HG03432 (cell line): Measurements from ENCODE around the gene FSTL1.
"Not testable (repeated sequence)": the region's sequence is repeated elsewhere in the genome, so short reads cannot be mapped to it uniquely, and the experiment has no call there.

Experiments used
- ATAC-seq: cut with Tn5 transposase; IDR thresholded peaks from one replicate; pipeline ENCODE4 v1.9.1; 2021; ENCODE audit warnings: mild to moderate bottlenecking, moderate library complexity; ENCODE audit not compliant: unreplicated experiment

Gene FSTL1

GRCh38 chr3:120418866-120419490, 31.8 kb downstream of the FSTL1 start:
- peak; percentile 67 for ATAC-seq

GRCh38 chr3:120418446-120418845, 32.3 kb downstream of the FSTL1 start:
- ATAC-seq, result no peak

- ATAC-seq, result peak; percentile 99
Observed at GRCh38 chr3:120417272-120417911, 33.4 kb downstream of the FSTL1 start.

GRCh38 chr3:120416868-120417267, 33.9 kb downstream of the FSTL1 start:
- ATAC-seq, result peak; percentile 32

- ATAC-seq, result no peak
Observed at GRCh38 chr3:120415756-120416155, 35.0 kb downstream of the FSTL1 start.

- no peak for ATAC-seq
Observed at GRCh38 chr3:120410541-120410940, 40.3 kb downstream of the FSTL1 start.

- no peak for ATAC-seq
Observed at GRCh38 chr3:120410116-120410515, 40.7 kb downstream of the FSTL1 start.

GRCh38 chr3:120407508-120408287, 43.1 kb downstream of the FSTL1 start:
- ATAC-seq, result no peak

GRCh38 chr3:120404876-120405275, 45.9 kb downstream of the FSTL1 start:
- ATAC-seq, result no peak

- no peak for ATAC-seq
Observed at GRCh38 chr3:120402257-120402656, 48.5 kb downstream of the FSTL1 start.

GRCh38 chr3:120399372-120399771, 51.4 kb downstream of the FSTL1 start:
- peak; percentile 84 for ATAC-seq

- no peak for ATAC-seq
Observed at GRCh38 chr3:120396469-120396868, 54.3 kb downstream of the FSTL1 start.

GRCh38 chr3:120394347-120394746, 56.4 kb downstream of the FSTL1 start:
- ATAC-seq, result no peak

GRCh38 chr3:120393761-120394160, 57.0 kb downstream of the FSTL1 start:
- ATAC-seq, result no peak

GRCh38 chr3:120393243-120393642, 57.5 kb downstream of the FSTL1 start:
- no peak for ATAC-seq

GRCh38 chr3:120382941-120383447, 67.8 kb downstream of the FSTL1 start:
- ATAC-seq, result no peak

GRCh38 chr3:120381503-120381902, 69.3 kb downstream of the FSTL1 start:
- no peak for ATAC-seq

- not testable (repeated sequence) for ATAC-seq
Observed at GRCh38 chr3:120377948-120378347, 72.8 kb downstream of the FSTL1 start.

GRCh38 chr3:120370463-120370862, 80.3 kb downstream of the FSTL1 start:
- ATAC-seq, result peak; percentile 64

- ATAC-seq, result peak; percentile 88
Observed at GRCh38 chr3:120369037-120369467, 81.7 kb downstream of the FSTL1 start.

- peak; percentile 45 for ATAC-seq
Observed at GRCh38 chr3:120368172-120368571, 82.6 kb downstream of the FSTL1 start.

GRCh38 chr3:120364821-120365220, 86.0 kb downstream of the FSTL1 start:
- no peak for ATAC-seq
